ENCODE measurements around the gene CLCN7. TPM values are rescaled to one million over a fixed set of nuclear protein-coding genes. Genes with fewer than 3 reads are reported as not detected.
"Not testable (repeated sequence)": the region's sequence is repeated elsewhere in the genome, so short reads cannot be mapped to it uniquely, and the experiment has no call there.

Gene CLCN7
- total and polyA plus RNA-seq, 2 of the 4 experiments (the other 2 are of a cell fraction), result 10.8 to 45.2 TPM

GRCh38 chr16:1441391-1441829, 33.4 kb downstream of the CLCN7 start:
- CTCF ChIA-PET, result no interaction called here
- no peak overlapping the region for H3K4me2 ChIP-seq (ENCODE audit: low read depth, low read length)
- DNase-seq (no peak), ATAC-seq (ENCODE audit: low read depth) (no peak)
- no peaks in the 10 kb centered on the region for H4K20me1 ChIP-seq (ENCODE audit: insufficient read depth, low read length)
- dilution Hi-C loops (cut with HindIII; ENCODE audit: low sequenced_read_pairs, unreplicated experiment) (no loop called here), in situ Hi-C loops (cut with MboI; ENCODE audit: low sequenced_read_pairs) (no loop called here), intact Hi-C loops (cut with micrococcal nuclease) (no loop called here)
- no peaks in the 10 kb centered on the region for H3K9me3 ChIP-seq (ENCODE audit: control insufficient read depth, insufficient read depth, low read length)
- H4K5ac ChIP-seq (ENCODE audit: low read depth, low read length), result no peak overlapping the region
- POLR2A ChIA-PET (ENCODE audit: unreplicated experiment), result no interaction called here
- H2AK9ac ChIP-seq (replicated peaks; ENCODE audit: low read depth, low read length, poor library complexity), result no peak overlapping the region
- no peak overlapping the region for H2BK120ac ChIP-seq (ENCODE audit: low read depth, low read length)
- H2BK20ac ChIP-seq (ENCODE audit: low read depth, low read length), result no peak overlapping the region
- no peak overlapping the region for H4K8ac ChIP-seq (ENCODE audit: low read depth in 2 of 2, low read length in 2 of 2)
- no peaks in the 10 kb centered on the region for H3K9me1 ChIP-seq (ENCODE audit: insufficient read depth, low read length)
- H3K56ac ChIP-seq (ENCODE audit: extremely low read depth, insufficient read depth, low read length), result no peak overlapping the region
- no peak overlapping the region for H3K4ac ChIP-seq (ENCODE audit: low read depth, low read length)
- H3K4me1 ChIP-seq (ENCODE audit: control insufficient read depth, insufficient read depth, low read length), result no peaks in the 10 kb centered on the region
- H3K27ac ChIP-seq (ENCODE audit: insufficient read depth, low read length), result no peak overlapping the region
- H3K27me3 ChIP-seq (ENCODE audit: control insufficient read depth, insufficient read depth, low read length), result no peaks in the 10 kb centered on the region
- H3K4me3 ChIP-seq (ENCODE audit: insufficient read depth, low read depth, low read length), result no peak overlapping the region
- WGBS, 2 experiments (ENCODE audit: extremely low coverage in 2 of 2, insufficient read length in 1 of 2), result 90% methylated on average over 2 of the region's 22 CpGs; no CpG with 5 or more reads in 1 of the 2 experiments
- no peak overlapping the region for H3K9ac ChIP-seq (ENCODE audit: low read depth, low read length)
- peaks cover 3% of the 10 kb centered on the region; the same call in 1 of the 2 replicates for H3K36me3 ChIP-seq (ENCODE audit: control insufficient read depth, insufficient read depth, low read length)
- no peak overlapping the region for H4K91ac ChIP-seq (ENCODE audit: insufficient read depth, low read depth, low read length)
- no peak overlapping the region for H3K23ac ChIP-seq (ENCODE audit: low read depth, low read length)
- H2BK15ac ChIP-seq (ENCODE audit: low read depth, low read length), result no peak overlapping the region
- no peak overlapping the region for H2AFZ ChIP-seq (replicated peaks; ENCODE audit: low read length, poor library complexity)
- no peak for TF ChIP-seq POLR2A (IDR thresholded peaks at IDR 0.05; ENCODE audit: low read depth, low read length)
- no peak overlapping the region for H3K18ac ChIP-seq (ENCODE audit: low read depth, low read length)
- no peak overlapping the region for H2BK5ac ChIP-seq (ENCODE audit: low read depth, low read length, poor library complexity, severe bottlenecking)
- no peaks in the 10 kb centered on the region for H3K79me1 ChIP-seq (ENCODE audit: low read depth in 1 of 2, low read length in 2 of 2)
- no TSS peak for BruUV-seq (replicated peaks)
- H2AK5ac ChIP-seq (ENCODE audit: low read depth, low read length), result no peak overlapping the region
- H3K14ac ChIP-seq (replicated peaks; ENCODE audit: low read depth, low read length), result no peak overlapping the region

- H3K23ac ChIP-seq (ENCODE audit: low read depth, low read length); ATAC-seq (ENCODE audit: low read depth); H3K4ac ChIP-seq (ENCODE audit: low read depth, low read length); H2BK20ac ChIP-seq (ENCODE audit: low read depth, low read length); H4K20me1 ChIP-seq (ENCODE audit: insufficient read depth, low read length); intact Hi-C loops (cut with micrococcal nuclease); H2AK9ac ChIP-seq (replicated peaks; ENCODE audit: low read depth, low read length, poor library complexity); dilution Hi-C loops (cut with HindIII; ENCODE audit: low sequenced_read_pairs, unreplicated experiment); H4K5ac ChIP-seq (ENCODE audit: low read depth, low read length); H2BK120ac ChIP-seq (ENCODE audit: low read depth, low read length); H3K18ac ChIP-seq (ENCODE audit: low read depth, low read length); H2AFZ ChIP-seq (replicated peaks; ENCODE audit: low read length, poor library complexity); H3K27me3 ChIP-seq (ENCODE audit: control insufficient read depth, insufficient read depth, low read length); H3K79me1 ChIP-seq (ENCODE audit: low read depth in 1 of 2, low read length in 2 of 2); H2BK15ac ChIP-seq (ENCODE audit: low read depth, low read length); in situ Hi-C loops (cut with MboI; ENCODE audit: low sequenced_read_pairs); H3K36me3 ChIP-seq (ENCODE audit: control insufficient read depth, insufficient read depth, low read length); H2AK5ac ChIP-seq (ENCODE audit: low read depth, low read length); H3K9ac ChIP-seq (ENCODE audit: low read depth, low read length); H4K8ac ChIP-seq (ENCODE audit: low read depth in 2 of 2, low read length in 2 of 2); H3K14ac ChIP-seq (replicated peaks; ENCODE audit: low read depth, low read length); H3K9me3 ChIP-seq (ENCODE audit: control insufficient read depth, insufficient read depth, low read length); H3K4me3 ChIP-seq (ENCODE audit: insufficient read depth, low read depth, low read length); H3K27ac ChIP-seq (ENCODE audit: insufficient read depth, low read length); H3K4me2 ChIP-seq (ENCODE audit: low read depth, low read length); POLR2A ChIA-PET (ENCODE audit: unreplicated experiment); DNase-seq; H3K9me1 ChIP-seq (ENCODE audit: insufficient read depth, low read length); H4K91ac ChIP-seq (ENCODE audit: insufficient read depth, low read depth, low read length); BruUV-seq (replicated peaks); H3K56ac ChIP-seq (ENCODE audit: extremely low read depth, insufficient read depth, low read length); H2BK5ac ChIP-seq (ENCODE audit: low read depth, low read length, poor library complexity, severe bottlenecking); CTCF ChIA-PET; H3K4me1 ChIP-seq (ENCODE audit: control insufficient read depth, insufficient read depth, low read length): not testable (repeated sequence)
- WGBS, 2 experiments (ENCODE audit: extremely low coverage in 2 of 2, insufficient read length in 1 of 2), result 100% methylated on average over 1 of the region's 4 CpGs; no CpG with 5 or more reads in 1 of the 2 experiments
These were observed 35.1 kb downstream of the CLCN7 start for GRCh38 chr16:1439699-1440074.

All from IMR-90 (cell line).